Activated CD4-positive, alpha-beta memory T cell treated with anti-CD3 and anti-CD28 coated beads for 36 hours (primary cell): Measurements from ENCODE around the gene ERGIC1. TPM values are rescaled to one million over a fixed set of nuclear protein-coding genes. Genes with fewer than 3 reads are reported as not detected.

Source experiments
- CTCF ChIA-PET: fragments of 350-600 bp; sonication (Branson Sonifier 250); formaldehyde crosslinking; loops from one replicate; lab custom pipeline; 2021; ENCODE audit warnings: antibody characterized with exemption, inconsistent platforms; lab: Charles Lee
- POLR2A ChIA-PET: fragments of 350-600 bp; sonication (Branson Sonifier 250); formaldehyde crosslinking; loops from one replicate; lab custom pipeline; 2021; ENCODE audit warnings: antibody characterized with exemption; lab: Charles Lee
- DNase-seq: peaks from one replicate; pipeline ENCODE4 v3.0.0-alpha.2; 2020
- H3K27ac Mint-ChIP-seq: one replicate; pipeline ENCODE4 v1.8.0; 2021; ENCODE audit warnings: mixed read lengths
- H3K27me3 Mint-ChIP-seq: one replicate; pipeline ENCODE4 v1.8.0; 2021; ENCODE audit warnings: mixed read lengths
- H3K36me3 Mint-ChIP-seq: one replicate; pipeline ENCODE4 v1.8.0; 2021; ENCODE audit warnings: mixed read lengths
- H3K4me1 Mint-ChIP-seq: one replicate; pipeline ENCODE4 v1.8.0; 2021; ENCODE audit warnings: low read depth, mixed read lengths
- H3K4me3 Mint-ChIP-seq: one replicate; pipeline ENCODE4 v1.8.0; 2021; ENCODE audit warnings: mild to moderate bottlenecking, mixed read lengths
- H3K9me3 Mint-ChIP-seq: one replicate; pipeline ENCODE4 v1.8.0; 2021; ENCODE audit warnings: mixed read lengths
- intact Hi-C: fragments of 100-400 bp; cut with micrococcal nuclease; formaldehyde crosslinking; loops from one replicate; pipeline ENCODE4 v1.15.1; 2023
- total RNA-seq, 2 experiments: library from RNA; stranded (reverse); gene quantifications; one replicate each; pipeline ENCODE4 v1.2.3, GENCODE V29; 2021

Gene ERGIC1
- total RNA-seq, 2 experiments from 2014 or later, result 41.9 to 42.7 TPM

GRCh38 chr5:172954751-172955159 lies 120.7 kb downstream of the ERGIC1 start:
- intact Hi-C loops, result no loop called here
- no peak for DNase-seq
- Mint-ChIP-seq H3K27me3 (no peaks in the 10 kb centered on the region), H3K9me3 (no peaks in the 10 kb centered on the region), H3K27ac (no peak overlapping the region), H3K4me1 (peaks cover 1% of the 10 kb centered on the region), H3K4me3 (no peak overlapping the region), H3K36me3 (peaks cover 4% of the 10 kb centered on the region)
- ChIA-PET POLR2A (no interaction called here), CTCF (interaction anchor here (1.3 kb wide), 1 partner anchor 22 kb away, joined by 4 read pairs; no protein-coding TSS in a partner anchor)

- ChIA-PET CTCF (no interaction called here), POLR2A (no interaction called here)
- H3K4me1 Mint-ChIP-seq, result peaks cover 13% of the 10 kb centered on the region
- intact Hi-C loops, result no loop called here
- peaks cover 4% of the 10 kb centered on the region for H3K36me3 Mint-ChIP-seq
- no peak overlapping the region for H3K4me3 Mint-ChIP-seq
- no peak for DNase-seq
- H3K9me3 Mint-ChIP-seq, result no peaks in the 10 kb centered on the region
- H3K27me3 Mint-ChIP-seq, result no peaks in the 10 kb centered on the region
- no peak overlapping the region for H3K27ac Mint-ChIP-seq
These were observed 122.2 kb downstream of the ERGIC1 start for GRCh38 chr5:172956228-172956627.

GRCh38 chr5:172956936-172957335 lies 122.9 kb downstream of the ERGIC1 start:
- no peak for DNase-seq
- peaks cover 4% of the 10 kb centered on the region for H3K36me3 Mint-ChIP-seq
- H3K27me3 Mint-ChIP-seq, result no peaks in the 10 kb centered on the region
- H3K4me3 Mint-ChIP-seq, result no peak overlapping the region
- no peak overlapping the region for H3K27ac Mint-ChIP-seq
- H3K9me3 Mint-ChIP-seq, result no peaks in the 10 kb centered on the region
- POLR2A ChIA-PET, result no interaction called here
- CTCF ChIA-PET, result no interaction called here
- intact Hi-C loops, result no loop called here
- peaks cover 18% of the 10 kb centered on the region for H3K4me1 Mint-ChIP-seq

- Mint-ChIP-seq H3K4me1 (peaks cover 18% of the 10 kb centered on the region), H3K27me3 (no peaks in the 10 kb centered on the region), H3K9me3 (no peaks in the 10 kb centered on the region), H3K4me3 (no peak overlapping the region), H3K36me3 (peaks cover 4% of the 10 kb centered on the region), H3K27ac (no peak overlapping the region)
- DNase-seq, result no peak
- ChIA-PET CTCF (no interaction called here), POLR2A (no interaction called here)
- intact Hi-C loops, result no loop called here
These were observed 123.4 kb downstream of the ERGIC1 start for GRCh38 chr5:172957458-172957857.

- peak overlapping the region; percentile 98 for H3K4me3 Mint-ChIP-seq
- peak; percentile 71 for DNase-seq
- ChIA-PET POLR2A (interaction anchor here (0.6 to 1.5 kb wide), 5 partner anchors 24 to 188 kb away, joined by 3 to 6 read pairs (median 4); partner anchors contain the start of genes ATP6V0E1 and DUSP1), CTCF (interaction anchor here (1.0 to 1.9 kb wide), 12 partner anchors 9 to 261 kb away, joined by 3 to 17 read pairs (median 4); partner anchors contain the start of gene ATP6V0E1)
- intact Hi-C loops, result loop anchor here (1.0 to 2.0 kb wide), 6 partner anchors 25 to 245 kb away; partner anchors contain the start of genes ATP6V0E1 and BNIP1
- H3K36me3 Mint-ChIP-seq, result peaks cover 6% of the 10 kb centered on the region
- peak overlapping the region; percentile 83 for H3K27ac Mint-ChIP-seq
- H3K27me3 Mint-ChIP-seq, result no peaks in the 10 kb centered on the region
- peaks cover 18% of the 10 kb centered on the region for H3K4me1 Mint-ChIP-seq
- H3K9me3 Mint-ChIP-seq, result no peaks in the 10 kb centered on the region
These were observed 124.4 kb downstream of the ERGIC1 start for GRCh38 chr5:172958331-172959046.

- Mint-ChIP-seq H3K27ac (peak overlapping the region; percentile 83), H3K36me3 (peaks cover 9% of the 10 kb centered on the region), H3K9me3 (no peaks in the 10 kb centered on the region), H3K27me3 (no peaks in the 10 kb centered on the region), H3K4me1 (peaks cover 18% of the 10 kb centered on the region), H3K4me3 (peak overlapping the region; percentile 98)
- intact Hi-C loops, result loop anchor here (1.0 to 2.0 kb wide), 6 partner anchors 23 to 247 kb away; partner anchors contain the start of genes ATP6V0E1 and BNIP1
- CTCF ChIA-PET, result interaction anchor here (0.6 to 1.9 kb wide), 18 partner anchors 8 to 263 kb away, joined by 3 to 17 read pairs (median 4); partner anchors contain the start of genes ATP6V0E1, BNIP1 and DUSP1
- POLR2A ChIA-PET, result interaction anchor here (1.0 to 1.5 kb wide), 3 partner anchors 23 to 189 kb away, joined by 3 to 4 read pairs (median 4); partner anchors contain the start of genes ATP6V0E1 and DUSP1
- DNase-seq, result no peak
These were observed 126.1 kb downstream of the ERGIC1 start for GRCh38 chr5:172959824-172960799.

GRCh38 chr5:172969921-172970320 lies 135.9 kb downstream of the ERGIC1 start:
- no peaks in the 10 kb centered on the region for H3K4me1 Mint-ChIP-seq
- POLR2A ChIA-PET, result no interaction called here
- H3K27ac Mint-ChIP-seq, result no peak overlapping the region
- no peak for DNase-seq
- H3K4me3 Mint-ChIP-seq, result no peak overlapping the region
- peaks cover 12% of the 10 kb centered on the region for H3K36me3 Mint-ChIP-seq
- H3K9me3 Mint-ChIP-seq, result no peaks in the 10 kb centered on the region
- intact Hi-C loops, result no loop called here
- CTCF ChIA-PET, result no interaction called here
- no peaks in the 10 kb centered on the region for H3K27me3 Mint-ChIP-seq

- H3K27ac Mint-ChIP-seq, result no peak overlapping the region
- intact Hi-C loops, result no loop called here
- POLR2A ChIA-PET, result no interaction called here
These were observed 137.4 kb downstream of the ERGIC1 start for GRCh38 chr5:172971482-172971881.

GRCh38 chr5:172972552-172972951 lies 138.5 kb downstream of the ERGIC1 start:
- H3K9me3 Mint-ChIP-seq, result no peaks in the 10 kb centered on the region
- H3K4me1 Mint-ChIP-seq, result no peaks in the 10 kb centered on the region
- no peak overlapping the region for H3K27ac Mint-ChIP-seq
- POLR2A ChIA-PET, result no interaction called here
- no peak overlapping the region for H3K4me3 Mint-ChIP-seq
- intact Hi-C loops, result no loop called here
- no peaks in the 10 kb centered on the region for H3K27me3 Mint-ChIP-seq
- H3K36me3 Mint-ChIP-seq, result peaks cover 8% of the 10 kb centered on the region
- CTCF ChIA-PET, result interaction anchor here (0.6 to 0.9 kb wide), 2 partner anchors 38 to 125 kb away, joined by 3 to 6 read pairs; no protein-coding TSS in a partner anchor
- no peak for DNase-seq

More at GRCh38 chr5:172971482-172971881, 137.4 kb downstream of the ERGIC1 start:
- Mint-ChIP-seq H3K27me3 (no peaks in the 10 kb centered on the region), H3K9me3 (no peaks in the 10 kb centered on the region), H3K36me3 (peaks cover 8% of the 10 kb centered on the region), H3K4me3 (no peak overlapping the region), H3K4me1 (no peaks in the 10 kb centered on the region)
- no peak for DNase-seq
- CTCF ChIA-PET, result interaction anchor here (1.5 kb wide), 1 partner anchor 232 kb away, joined by 4 read pairs; no protein-coding TSS in a partner anchor

GRCh38 chr5:172973127-172973916 lies 139.3 kb downstream of the ERGIC1 start:
- Mint-ChIP-seq H3K9me3 (no peaks in the 10 kb centered on the region), H3K4me1 (no peaks in the 10 kb centered on the region), H3K36me3 (peaks cover 6% of the 10 kb centered on the region), H3K4me3 (no peak overlapping the region), H3K27ac (no peak overlapping the region), H3K27me3 (no peaks in the 10 kb centered on the region)
- intact Hi-C loops, result no loop called here
- DNase-seq, result no peak
- CTCF ChIA-PET, result interaction anchor here (0.5 to 1.0 kb wide), 3 partner anchors 14 to 1630 kb away, joined by 3 read pairs; partner anchors contain the start of gene RPL26L1
- POLR2A ChIA-PET, result no interaction called here

GRCh38 chr5:172973931-172974330 lies 139.9 kb downstream of the ERGIC1 start:
- ChIA-PET POLR2A (no interaction called here), CTCF (interaction anchor here (1.0 kb wide), 1 partner anchor 15 kb away, joined by 3 read pairs; the partner anchor contains the start of gene RPL26L1)
- Mint-ChIP-seq H3K27ac (no peak overlapping the region), H3K4me1 (no peaks in the 10 kb centered on the region), H3K36me3 (peaks cover 4% of the 10 kb centered on the region), H3K9me3 (no peaks in the 10 kb centered on the region), H3K4me3 (no peak overlapping the region), H3K27me3 (no peaks in the 10 kb centered on the region)
- no peak for DNase-seq
- intact Hi-C loops, result no loop called here
